Measurements from ENCODE around the gene BPIFB3.

GRCh38 chr20:33006776-33007375, 46.8 kb upstream of the BPIFB3 start:
- no peak for TF ChIP-seq EZH2 (IDR thresholded peaks at IDR 0.05; ENCODE audit: borderline replicate concordance, low read depth, low read length, poor library complexity, severe bottlenecking)
- TF ChIP-seq, protein P1, sequence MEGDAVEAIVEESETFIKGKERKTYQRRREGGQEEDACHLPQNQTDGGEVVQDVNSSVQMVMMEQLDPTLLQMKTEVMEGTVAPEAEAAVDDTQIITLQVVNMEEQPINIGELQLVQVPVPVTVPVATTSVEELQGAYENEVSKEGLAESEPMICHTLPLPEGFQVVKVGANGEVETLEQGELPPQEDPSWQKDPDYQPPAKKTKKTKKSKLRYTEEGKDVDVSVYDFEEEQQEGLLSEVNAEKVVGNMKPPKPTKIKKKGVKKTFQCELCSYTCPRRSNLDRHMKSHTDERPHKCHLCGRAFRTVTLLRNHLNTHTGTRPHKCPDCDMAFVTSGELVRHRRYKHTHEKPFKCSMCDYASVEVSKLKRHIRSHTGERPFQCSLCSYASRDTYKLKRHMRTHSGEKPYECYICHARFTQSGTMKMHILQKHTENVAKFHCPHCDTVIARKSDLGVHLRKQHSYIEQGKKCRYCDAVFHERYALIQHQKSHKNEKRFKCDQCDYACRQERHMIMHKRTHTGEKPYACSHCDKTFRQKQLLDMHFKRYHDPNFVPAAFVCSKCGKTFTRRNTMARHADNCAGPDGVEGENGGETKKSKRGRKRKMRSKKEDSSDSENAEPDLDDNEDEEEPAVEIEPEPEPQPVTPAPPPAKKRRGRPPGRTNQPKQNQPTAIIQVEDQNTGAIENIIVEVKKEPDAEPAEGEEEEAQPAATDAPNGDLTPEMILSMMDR (conservative IDR thresholded peaks at IDR 0.05; ENCODE audit: low read depth, low read length) = no peak

All from A673 (cell line).